Iris pigment epithelial cell (primary cell): ENCODE data around the gene KRT33B.

Source experiments
- DNase-seq: peaks from one replicate; pipeline ENCODE4 v3.0.0-alpha.2; 2011; ENCODE audit warnings: low read depth

KRT33B gene

GRCh38 chr17:41325126-41325525 lies 44.5 kb downstream of the KRT33B start:
- DNase-seq, result no peak

DNA sequence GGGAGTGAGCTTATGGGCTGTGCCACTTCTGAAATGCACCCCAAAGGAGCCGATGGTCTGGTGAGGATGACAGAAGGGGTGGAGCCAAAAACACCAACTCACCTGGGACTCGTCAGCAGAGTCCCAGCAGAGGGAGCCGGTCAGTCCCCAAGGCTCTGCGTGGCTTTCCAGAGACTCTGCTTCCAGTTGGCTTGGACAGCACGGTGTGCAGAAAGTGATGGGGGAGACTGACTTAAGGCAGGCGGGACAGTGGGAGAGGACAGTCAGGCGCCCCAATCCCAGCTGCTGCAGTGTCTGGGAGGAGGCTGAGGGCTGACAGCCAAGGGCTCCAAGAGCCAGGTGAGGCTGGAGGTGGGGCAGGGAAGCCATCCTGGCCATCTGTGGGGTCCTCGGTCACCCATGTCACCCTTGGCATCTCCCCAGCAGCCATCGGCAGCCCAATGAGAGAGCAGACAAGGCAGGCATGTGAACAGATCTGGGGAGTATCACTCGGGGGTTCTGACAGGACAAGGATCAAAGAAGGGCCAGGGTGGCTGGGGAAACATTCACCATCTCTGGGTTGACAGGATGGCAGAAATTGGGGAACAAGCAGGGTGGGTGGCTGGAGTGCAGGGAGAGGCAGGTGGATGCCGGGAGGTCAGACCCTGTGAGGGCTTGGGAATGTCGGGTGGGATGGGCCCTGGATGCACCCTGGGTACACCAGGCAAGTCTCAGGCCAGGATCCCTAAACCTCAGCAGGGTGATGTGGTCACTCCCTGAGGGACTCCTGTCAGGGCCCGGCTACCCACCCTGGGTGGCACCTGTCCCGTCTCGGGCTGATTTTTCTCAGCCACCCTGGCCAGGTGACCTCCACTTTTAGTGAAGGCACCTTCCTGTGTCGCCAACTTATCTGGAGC lies 45.2 kb downstream of the KRT33B start:
- peak; percentile 9 for DNase-seq

DNA sequence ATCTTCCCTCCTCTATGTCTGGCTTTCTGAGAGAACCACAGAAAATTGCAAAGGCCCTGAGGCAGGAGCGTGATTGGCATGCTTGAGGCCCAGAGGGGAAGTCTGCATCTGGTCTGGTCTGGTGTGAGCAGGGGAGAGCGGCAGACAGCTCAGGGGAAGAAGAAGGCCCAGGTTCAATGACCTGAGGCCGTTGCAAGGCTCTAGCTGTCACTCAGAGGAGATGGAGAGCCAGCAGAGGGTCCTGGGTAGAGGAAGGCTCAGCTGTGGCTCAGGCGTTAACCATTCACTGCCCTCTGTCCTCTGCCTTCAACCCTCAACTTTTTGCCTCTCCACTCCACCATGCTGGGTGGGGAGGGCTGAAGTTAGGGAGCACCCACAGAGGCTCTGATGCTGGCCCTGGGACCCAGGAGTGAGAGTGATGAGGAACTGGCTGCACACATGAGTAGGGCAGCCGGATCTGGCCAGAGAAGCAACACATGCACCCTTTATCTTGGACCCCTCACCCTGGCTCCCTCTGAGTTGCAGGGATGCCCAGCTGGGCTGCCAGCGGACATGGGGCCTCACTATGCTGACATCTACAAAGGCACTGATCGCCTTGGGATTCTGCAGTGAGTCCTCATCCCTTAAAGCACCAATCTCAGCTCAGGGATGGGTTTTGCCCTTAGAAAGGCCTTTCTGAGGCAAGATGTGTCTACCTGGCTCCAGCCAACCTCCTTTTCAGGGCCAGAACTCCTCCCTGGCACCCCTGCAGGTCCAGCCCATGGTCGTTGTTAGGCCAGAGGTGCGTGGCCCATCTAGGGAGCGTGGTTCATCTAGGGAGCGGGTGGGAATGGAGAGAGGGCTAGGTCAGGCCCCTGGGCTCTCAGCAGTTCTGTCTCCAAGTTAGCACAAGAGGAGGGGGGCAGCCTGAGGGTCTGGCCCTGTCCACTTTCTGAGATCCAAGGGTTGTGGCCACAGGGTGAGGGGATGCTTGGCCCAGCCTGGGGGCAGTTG lies 46.4 kb downstream of the KRT33B start:
- DNase-seq, result no peak

DNA sequence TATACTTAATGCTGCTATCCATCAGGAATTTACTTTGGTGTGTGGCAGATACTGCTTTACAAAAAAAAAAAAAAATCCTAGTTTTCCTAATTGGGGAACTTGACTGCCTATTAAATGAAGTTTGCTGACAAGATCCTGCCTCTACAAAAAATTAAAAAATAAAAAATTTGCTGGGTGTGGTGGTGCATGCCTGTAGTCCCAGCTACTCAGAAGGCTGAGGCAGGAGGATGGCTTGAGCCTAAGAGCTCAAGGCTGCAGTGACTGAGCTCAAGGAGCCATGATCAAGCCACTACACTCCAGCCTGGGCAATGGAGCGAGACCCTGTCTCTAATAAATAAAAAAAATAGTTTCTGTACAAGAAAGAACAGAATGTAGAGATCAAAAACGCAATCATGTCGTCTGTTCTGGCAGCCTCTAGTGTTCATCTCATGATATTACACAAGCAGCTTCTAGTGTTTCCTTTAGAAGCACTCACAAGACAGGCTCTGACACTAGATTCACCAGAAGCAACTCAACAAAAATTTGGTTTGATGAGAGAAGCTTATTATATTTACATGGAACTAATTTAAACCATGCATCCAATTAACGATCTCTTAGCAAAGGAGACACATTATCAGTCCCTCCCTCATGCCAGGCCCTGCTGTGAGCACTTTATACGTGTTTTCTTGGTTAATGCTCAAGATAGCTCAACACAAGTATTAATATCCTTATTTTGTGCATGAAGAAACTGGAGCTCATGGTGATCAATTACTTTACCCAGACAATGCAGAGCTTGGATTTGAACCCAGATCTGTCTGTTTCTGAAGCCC lies 47.3 kb downstream of the KRT33B start:
- peak; percentile 77 for DNase-seq

DNA sequence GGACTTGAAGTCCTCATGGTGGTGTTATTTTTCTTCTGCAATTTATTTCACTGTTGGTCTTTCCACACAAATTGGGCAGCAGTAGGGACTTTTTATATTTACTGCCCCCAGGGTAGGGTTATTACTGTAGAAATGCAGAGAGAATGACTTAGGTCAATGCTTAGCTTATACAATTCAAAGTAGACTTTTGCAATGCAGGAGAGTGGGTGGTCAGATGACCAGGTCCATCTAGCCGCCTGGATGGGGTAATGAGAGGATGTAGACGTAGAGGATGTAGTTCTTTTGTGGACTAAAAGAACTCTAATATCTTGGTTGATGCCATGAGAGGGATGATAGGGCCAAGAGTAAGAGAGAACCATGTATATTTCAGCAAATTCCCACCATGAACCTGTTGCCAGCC lies 51.4 kb downstream of the KRT33B start:
- DNase-seq, result no peak

DNA sequence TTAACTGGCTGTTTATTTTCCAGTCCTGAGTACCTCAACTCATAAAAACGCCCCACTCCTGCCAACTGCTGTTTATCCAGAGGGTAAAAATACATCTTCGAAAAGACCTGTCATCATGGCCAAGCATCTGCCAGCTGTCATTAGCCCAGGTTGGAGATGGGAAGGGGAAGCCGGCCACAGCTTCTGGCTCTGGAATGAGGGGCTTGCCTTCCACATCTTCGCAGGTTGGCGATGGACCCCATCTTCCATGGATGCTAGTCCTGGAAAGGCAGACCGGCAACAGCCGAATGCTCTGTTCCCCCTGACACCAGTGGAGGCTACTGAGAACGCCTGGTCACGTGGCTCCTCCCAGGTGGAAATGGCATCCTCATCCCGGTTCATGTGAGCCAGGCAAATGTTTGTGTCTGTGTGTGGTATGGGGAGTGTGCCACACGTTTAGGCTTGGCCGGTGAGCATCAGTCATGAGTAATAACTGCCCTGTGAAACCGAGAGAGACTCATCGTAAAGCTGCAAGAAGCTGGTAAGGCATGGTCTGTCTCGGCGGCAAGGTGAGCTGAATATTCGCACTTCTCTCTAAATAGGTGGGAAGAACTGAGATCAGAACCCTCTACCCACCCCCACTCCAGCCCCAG lies 53.7 kb downstream of the KRT33B start:
- no peak for DNase-seq

GRCh38 chr17:41315204-41315794 lies 54.3 kb downstream of the KRT33B start, which contains the start of gene KRTAP17-1:
TSS of gene KRTAP17-1 (minus strand) at chr17:41315710. CDS start at chr17:41315650, 60 bp downstream.
- no peak for DNase-seq
